Muscle layer of duodenum (tissue), 2 donors: ENCODE results near the gene MROH7.

ENCODE experiments used
- H3K27ac ChIP-seq: one replicate; pipeline ENCODE4 v1.7.0; 2013; ENCODE audit warnings: mild to moderate bottlenecking, low read length
- H3K27me3 ChIP-seq: one replicate; pipeline ENCODE4 v1.7.0; 2013; ENCODE audit warnings: low read depth, mild to moderate bottlenecking, control low read depth, low read length
- H3K36me3 ChIP-seq, 2 donors: one replicate each; pipeline ENCODE4 v1.7.0; 2013; ENCODE audit warnings: low read length in 2 of 2, control low read depth in 1 of 2, mild to moderate bottlenecking in 1 of 2; ENCODE audit not compliant: insufficient read depth in 2 of 2, control insufficient read depth in 1 of 2
- H3K4me1 ChIP-seq, 2 donors: one replicate each; pipeline ENCODE4 v1.7.0; 2013; ENCODE audit warnings: low read length in 2 of 2, mild to moderate bottlenecking in 2 of 2, control low read depth in 1 of 2, moderate library complexity in 1 of 2; ENCODE audit not compliant: insufficient read depth in 2 of 2, control insufficient read depth in 1 of 2
- H3K4me3 ChIP-seq, 2 donors: one replicate each; pipeline ENCODE4 v1.7.0; 2013; ENCODE audit warnings: low read length in 2 of 2, low read depth in 1 of 2, mild to moderate bottlenecking in 1 of 2
- H3K9me3 ChIP-seq, 2 donors: one replicate each; pipeline ENCODE4 v1.7.0; 2013; ENCODE audit warnings: low read length in 2 of 2, control low read depth in 1 of 2, mild to moderate bottlenecking in 1 of 2; ENCODE audit not compliant: control insufficient read depth in 1 of 2
- donor health status: healthy.

The MROH7 gene

GRCh38 chr1:54701996-54702395 is 60.4 kb downstream of the MROH7 start:
- Histone ChIP-seq H3K27ac (no peak overlapping the region), H3K27me3 (no peaks in the 10 kb centered on the region), H3K4me1 (no peaks in the 10 kb centered on the region), H3K9me3 (no peaks in the 10 kb centered on the region), H3K4me3 (no peak overlapping the region), H3K36me3 (peaks cover 0 to 34% of the 10 kb centered on the region in 2 donors)

GRCh38 chr1:54703471-54703870 is 61.9 kb downstream of the MROH7 start:
- Histone ChIP-seq H3K9me3 (no peaks in the 10 kb centered on the region), H3K36me3 (peaks cover 0 to 34% of the 10 kb centered on the region in 2 donors), H3K27ac (no peak overlapping the region), H3K4me1 (no peaks in the 10 kb centered on the region), H3K4me3 (no peak overlapping the region), H3K27me3 (no peaks in the 10 kb centered on the region)

- Histone ChIP-seq H3K4me3 (no peak overlapping the region), H3K9me3 (no peaks in the 10 kb centered on the region), H3K36me3 (peaks cover 0 to 30% of the 10 kb centered on the region in 2 donors), H3K4me1 (no peaks in the 10 kb centered on the region), H3K27ac (no peak overlapping the region), H3K27me3 (no peaks in the 10 kb centered on the region)
Measured at GRCh38 chr1:54705153-54705552, 63.6 kb downstream of the MROH7 start.

GRCh38 chr1:54706419-54706818 is 64.8 kb downstream of the MROH7 start:
- H3K36me3 ChIP-seq = peaks cover 0 to 28% of the 10 kb centered on the region in 2 donors
- no peaks in the 10 kb centered on the region for H3K9me3 ChIP-seq
- no peaks in the 10 kb centered on the region for H3K4me1 ChIP-seq
- no peaks in the 10 kb centered on the region for H3K27me3 ChIP-seq
- no peak overlapping the region for H3K27ac ChIP-seq
- no peak overlapping the region for H3K4me3 ChIP-seq

GRCh38 chr1:54708385-54708784 is 66.8 kb downstream of the MROH7 start:
- Histone ChIP-seq H3K4me3 (no peak overlapping the region), H3K9me3 (no peaks in the 10 kb centered on the region), H3K4me1 (no peaks in the 10 kb centered on the region), H3K27ac (no peak overlapping the region), H3K36me3 (peaks cover 0 to 18% of the 10 kb centered on the region in 2 donors), H3K27me3 (no peaks in the 10 kb centered on the region)

GRCh38 chr1:54709547-54710292 is 68.1 kb downstream of the MROH7 start:
- peaks cover 0 to 13% of the 10 kb centered on the region in 2 donors for H3K36me3 ChIP-seq
- H3K4me3 ChIP-seq = no peak overlapping the region
- peaks cover 0 to under 1% of the 10 kb centered on the region in 2 donors for H3K4me1 ChIP-seq
- no peaks in the 10 kb centered on the region for H3K9me3 ChIP-seq
- H3K27ac ChIP-seq = no peak overlapping the region
- H3K27me3 ChIP-seq = no peaks in the 10 kb centered on the region

- H3K27ac ChIP-seq = no peak overlapping the region
- peaks cover 0 to 7% of the 10 kb centered on the region in 2 donors for H3K4me1 ChIP-seq
- H3K9me3 ChIP-seq = no peaks in the 10 kb centered on the region
- peaks cover 0 to 13% of the 10 kb centered on the region in 2 donors for H3K36me3 ChIP-seq
- no peak overlapping the region for H3K4me3 ChIP-seq
- no peaks in the 10 kb centered on the region for H3K27me3 ChIP-seq
Measured at GRCh38 chr1:54710434-54710833, 68.8 kb downstream of the MROH7 start.

GRCh38 chr1:54710841-54711240 is 69.3 kb downstream of the MROH7 start:
- Histone ChIP-seq H3K27me3 (no peaks in the 10 kb centered on the region), H3K4me1 (peaks cover 0 to 7% of the 10 kb centered on the region in 2 donors), H3K9me3 (no peaks in the 10 kb centered on the region), H3K27ac (no peak overlapping the region), H3K36me3 (peaks cover 0 to 11% of the 10 kb centered on the region in 2 donors), H3K4me3 (no peak overlapping the region)

GRCh38 chr1:54711536-54711935 is 70.0 kb downstream of the MROH7 start:
- no peak overlapping the region for H3K4me3 ChIP-seq
- H3K27me3 ChIP-seq = no peaks in the 10 kb centered on the region
- H3K4me1 ChIP-seq = peaks cover 2 to 12% of the 10 kb centered on the region in 2 donors
- no peaks in the 10 kb centered on the region for H3K9me3 ChIP-seq
- H3K27ac ChIP-seq = no peak overlapping the region
- peaks cover 0 to 4% of the 10 kb centered on the region in 2 donors for H3K36me3 ChIP-seq

GRCh38 chr1:54714881-54715492 is 73.4 kb downstream of the MROH7 start:
- Histone ChIP-seq H3K27me3 (no peaks in the 10 kb centered on the region), H3K27ac (peak overlapping the region; percentile 86), H3K4me1 (peaks cover 6 to 18% of the 10 kb centered on the region in 2 donors), H3K4me3 (peak overlapping the region; percentile 87 to 90), H3K36me3 (peaks cover 14 to 19% of the 10 kb centered on the region in 2 donors), H3K9me3 (no peaks in the 10 kb centered on the region)

GRCh38 chr1:54715493-54716298 is 74.1 kb downstream of the MROH7 start, which contains the start of gene TTC4:
Gene TTC4 (plus strand): TSS chr1:54715861. CDS start chr1:54715909, 48 bp downstream.
- Histone ChIP-seq H3K27ac (peak within 1 kb of the TSS; percentile 86), H3K36me3 (peaks cover 17 to 19% of the 10 kb centered on the region in 2 donors), H3K9me3 (no peaks in the 10 kb centered on the region), H3K4me1 (peaks cover 6 to 18% of the 10 kb centered on the region in 2 donors), H3K4me3 (peak within 1 kb of the TSS; percentile 87 to 90), H3K27me3 (no peaks in the 10 kb centered on the region)
